ENCODE measurements around the gene SCNN1B.

Gene SCNN1B

DNA sequence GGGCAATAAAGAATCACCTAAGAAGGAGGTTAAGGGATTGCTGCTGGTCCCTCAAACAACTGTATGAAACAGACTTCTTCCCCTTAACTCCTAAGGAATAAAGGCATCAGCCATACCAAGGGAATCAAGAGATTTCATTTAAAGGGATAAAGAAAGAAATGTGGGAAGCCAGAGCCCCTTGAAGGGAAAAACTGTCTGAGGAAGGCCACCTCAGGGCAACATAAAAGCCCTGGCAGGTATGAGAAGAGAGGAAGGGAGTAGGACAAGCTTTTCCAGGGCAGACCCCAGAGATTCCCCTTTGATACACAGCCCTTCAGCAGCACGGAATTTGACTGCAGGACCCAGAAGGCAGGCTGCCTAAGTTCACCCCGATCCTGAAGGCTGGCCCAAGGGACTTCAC, 107.4 kb downstream of the SCNN1B start:
- DNase-seq: no peak

DNA sequence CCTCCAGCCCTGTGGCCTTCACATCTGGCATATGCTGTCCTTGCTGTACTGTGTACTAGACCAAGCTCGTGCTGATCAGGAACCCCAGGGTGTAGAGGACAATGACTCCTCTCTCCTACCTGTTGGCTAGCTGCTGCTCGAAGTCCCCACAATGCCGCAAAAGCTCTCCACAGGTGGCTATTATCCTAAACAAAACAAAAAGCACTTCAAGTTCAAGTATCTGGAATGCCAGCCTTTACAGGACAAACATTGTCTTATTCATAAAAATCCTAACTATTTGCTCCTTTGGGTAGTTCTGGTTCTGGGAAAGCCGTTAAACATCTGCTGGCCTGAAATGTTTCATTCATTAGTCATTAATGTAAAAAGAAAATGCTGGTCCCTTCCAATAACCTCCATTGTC, 108.1 kb downstream of the SCNN1B start:
- no peak for DNase-seq

DNA sequence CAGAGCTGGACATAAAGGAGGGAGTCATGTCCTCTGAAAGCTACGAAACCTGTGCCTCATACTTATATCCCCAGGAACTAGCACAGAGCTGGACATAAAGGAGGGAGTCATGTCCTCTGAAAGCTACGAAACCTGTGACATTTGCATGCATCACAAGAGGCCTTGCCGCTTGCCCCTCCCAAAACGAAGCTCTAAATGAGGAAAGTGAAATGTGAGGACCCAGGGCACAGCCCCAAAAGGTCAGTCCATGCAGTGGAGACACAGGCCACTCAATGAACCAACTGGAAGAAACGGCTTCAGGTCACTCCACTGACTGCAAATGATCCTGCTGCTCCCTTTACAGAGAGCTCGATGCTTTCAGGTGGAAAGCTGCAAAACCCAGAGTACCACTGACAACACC, 112.6 kb downstream of the SCNN1B start:
- DNase-seq: no peak

DNA sequence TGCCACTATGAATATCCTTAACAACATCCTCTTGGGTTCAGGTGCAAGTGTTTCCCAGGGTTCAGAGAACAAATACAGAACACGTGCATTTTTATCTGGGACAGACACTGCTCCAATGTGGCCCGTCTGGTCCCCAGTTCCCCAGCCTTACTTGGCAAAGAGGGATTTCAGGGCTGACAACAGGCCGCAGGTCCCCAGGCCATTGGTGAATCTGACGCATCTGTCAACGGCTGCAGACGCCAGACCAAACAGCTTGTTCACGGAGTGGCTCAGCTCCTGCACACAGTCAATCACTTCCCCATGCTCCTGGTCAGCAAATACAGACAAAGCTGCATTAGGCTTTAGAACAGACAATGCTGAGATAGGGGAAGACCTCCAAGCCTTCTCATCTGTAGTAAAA, 114.7 kb downstream of the SCNN1B start:
- no peak for DNase-seq

DNA sequence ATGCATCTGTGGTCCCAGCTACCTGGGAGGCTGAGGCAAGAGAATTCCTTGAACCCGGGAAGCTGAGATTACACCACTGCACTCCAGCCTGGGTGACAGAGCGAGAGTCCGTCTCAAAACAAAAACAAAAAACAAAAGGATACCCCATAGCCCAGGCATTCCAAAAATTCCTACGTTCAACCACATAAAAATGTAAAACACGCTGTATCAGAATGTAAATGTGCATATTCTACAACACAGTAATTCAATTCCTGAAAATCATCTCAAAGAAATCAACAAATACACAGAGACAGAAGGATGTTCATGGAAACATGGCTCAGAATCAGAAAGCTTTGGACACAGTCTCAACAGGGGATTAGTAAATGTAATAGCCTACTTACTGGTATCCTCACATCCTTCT, 117.9 kb downstream of the SCNN1B start:
- no peak for DNase-seq

DNA sequence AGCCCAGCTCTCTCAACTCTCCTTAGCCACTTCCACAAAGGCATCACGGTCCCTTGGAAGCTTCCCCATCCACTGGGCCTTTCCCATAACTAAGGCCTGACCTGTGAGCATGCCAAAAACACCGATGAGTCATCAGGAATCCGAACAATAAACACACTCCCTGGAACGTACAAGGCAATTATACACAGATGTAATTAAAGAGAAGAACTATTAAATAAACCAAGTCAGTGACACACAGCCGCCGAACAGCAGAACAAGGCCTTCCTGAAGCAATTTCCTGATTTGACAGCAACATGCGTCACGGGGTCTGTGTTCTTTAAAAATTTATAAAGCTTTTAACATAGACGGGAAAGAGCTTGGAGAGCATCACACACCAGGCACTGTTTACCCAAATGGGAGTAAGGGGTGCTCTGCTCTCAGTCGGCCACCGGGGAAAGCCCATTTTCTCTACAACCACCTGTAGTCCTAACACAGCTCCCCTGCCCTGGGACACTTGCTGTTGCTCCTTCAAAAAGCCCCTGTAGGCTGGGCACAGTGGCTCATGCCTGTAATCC, 121.5 kb downstream of the SCNN1B start:
- DNase-seq: no peak

DNA sequence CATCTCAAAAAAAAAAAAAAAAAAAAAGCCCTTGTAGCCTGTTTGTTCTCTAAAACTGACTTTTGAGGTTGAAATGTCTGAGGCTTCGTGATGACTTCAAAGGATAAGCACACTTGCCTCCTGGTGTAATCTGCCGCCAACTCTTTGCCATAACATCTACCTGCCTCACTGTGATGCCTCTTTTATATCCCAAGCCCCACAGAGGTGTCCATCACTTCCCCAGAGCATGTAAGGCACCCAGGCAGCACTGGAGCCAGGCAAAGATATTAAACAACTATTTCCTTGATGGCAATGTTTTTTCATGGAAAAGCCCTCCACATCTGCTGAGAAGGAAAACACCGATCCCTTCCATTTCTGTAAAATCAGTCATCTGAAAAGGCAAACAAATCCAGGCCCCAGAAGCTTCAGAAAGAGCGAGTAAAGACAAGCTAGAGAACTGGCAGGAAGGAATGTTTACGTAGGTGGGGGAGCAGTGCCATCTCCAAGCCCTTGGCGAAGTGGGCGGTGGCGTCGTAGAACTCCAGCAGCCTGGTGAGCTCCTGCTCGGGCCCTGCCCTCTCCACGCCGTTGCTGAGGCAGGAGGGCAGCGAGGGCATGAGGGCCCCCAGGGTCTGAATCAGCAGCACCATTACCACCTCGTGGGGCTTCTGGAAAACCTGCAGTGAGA, 122.3 kb downstream of the SCNN1B start:
- DNase-seq: no peak

DNA sequence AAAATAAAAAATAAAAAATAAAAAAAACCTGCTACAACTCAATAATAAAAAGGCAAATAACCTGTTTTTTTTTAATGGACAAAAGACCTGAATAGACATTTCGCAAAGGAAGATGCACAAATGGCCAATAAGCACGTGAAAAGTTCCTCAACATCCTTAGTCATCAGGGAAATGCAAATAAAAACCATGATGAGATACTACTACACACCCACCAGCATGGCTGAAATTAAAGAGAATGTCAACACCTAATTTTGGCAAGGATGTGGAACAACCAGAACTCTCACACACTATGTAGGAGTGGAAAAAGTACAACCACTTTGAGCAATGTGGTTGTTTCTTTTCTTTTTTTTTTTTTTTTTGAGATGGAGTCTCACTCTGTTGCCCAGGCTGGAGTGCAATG, 126.2 kb downstream of the SCNN1B start:
- DNase-seq: no peak

All from CD4-positive, alpha-beta T cell treated with Interleukin-15 for 1 hour (primary cell).